Panc1 (cell line): ENCODE data around the gene CYP4F2. TPM values are rescaled to one million over a fixed set of nuclear protein-coding genes. Genes with fewer than 3 reads are reported as not detected.

Experiments used
- ATAC-seq: fragments of 200-7000 bp; cut with Tn5 transposase; 2 replicates; pipeline ENCODE4 v1.9.1; 2020; ENCODE audit warnings: mild to moderate bottlenecking, moderate library complexity
- BruUV-seq: library from RNA; stranded (reverse); fragments of 400-500 nt; replicated peaks from 2 replicates; lab custom pipeline; 2021; lab: Mats Ljungman, UMichigan
- CTCF ChIA-PET: fragments of 300-600 bp; sonication (Branson Sonifier 250); formaldehyde crosslinking; loops from one replicate; lab custom pipeline; 2022; ENCODE audit warnings: antibody characterized with exemption; lab: Charles Lee
- POLR2A ChIA-PET: fragments of 300-600 bp; sonication (Branson Sonifier 250); formaldehyde crosslinking; loops from one replicate; lab custom pipeline; 2022; ENCODE audit warnings: antibody characterized with exemption; lab: Charles Lee
- DNase-seq: peaks from one replicate; pipeline ENCODE4 v3.0.0-alpha.2; 2010; ENCODE audit warnings: low read depth, low spot score
- H3K27ac ChIP-seq: 2 replicates; pipeline ENCODE4 v1.5.1; 2011; ENCODE audit warnings: mild to moderate bottlenecking, low read length, inconsistent platforms
- H3K27me3 ChIP-seq: fragments of 200-500 bp; sonication (Bioruptor generic); 2 replicates; pipeline ENCODE4 v1.6.0; 2014; ENCODE audit warnings: low read length, inconsistent platforms; ENCODE audit not compliant: control insufficient read depth, insufficient read depth
- H3K36me3 ChIP-seq: fragments of 200-500 bp; sonication (Bioruptor generic); 2 replicates; pipeline ENCODE4 v1.5.1; 2014; ENCODE audit warnings: inconsistent platforms, mild to moderate bottlenecking, low read length, moderate library complexity; ENCODE audit not compliant: control insufficient read depth, insufficient read depth
- H3K4me1 ChIP-seq: 2 replicates; pipeline ENCODE4 v1.5.1; 2011; ENCODE audit warnings: inconsistent platforms, mild to moderate bottlenecking, low read length, moderate library complexity; ENCODE audit not compliant: control insufficient read depth, insufficient read depth
- H3K4me3 ChIP-seq, 2 experiments: 2 replicates each; pipeline ENCODE4 v1.5.1; 2011 to 2012; ENCODE audit warnings: low read depth in 2 of 2, low read length in 2 of 2, mild to moderate bottlenecking in 2 of 2, inconsistent platforms in 1 of 2, moderate library complexity in 1 of 2
- H3K9me3 ChIP-seq: fragments of 200-500 bp; sonication (Bioruptor generic); 2 replicates; pipeline ENCODE4 v1.5.1; 2014; ENCODE audit warnings: low read depth, mild to moderate bottlenecking, inconsistent platforms, low read length, moderate library complexity; ENCODE audit not compliant: control insufficient read depth, insufficient read depth
- POLR2AphosphoS5 ChIP-seq: IDR thresholded peaks from 2 replicates; pipeline ENCODE4 v1.6.1; 2012; ENCODE audit warnings: mild to moderate bottlenecking, low read depth, low read length, moderate library complexity
- REST ChIP-seq, 2 experiments: IDR thresholded peaks; 2 replicates each; pipeline ENCODE4 v1.6.1; 2011 to 2012; ENCODE audit warnings: low read depth in 2 of 2, control low read depth in 1 of 2, low read length in 1 of 2, mild to moderate bottlenecking in 1 of 2, moderate library complexity in 1 of 2; ENCODE audit not compliant: insufficient read depth in 1 of 2
- SIN3A ChIP-seq: IDR thresholded peaks from 2 replicates; pipeline ENCODE4 v1.6.1; 2012; ENCODE audit warnings: low read depth, mild to moderate bottlenecking, low read length, moderate library complexity, borderline replicate concordance; ENCODE audit not compliant: insufficient read depth
- TCF7L2 ChIP-seq: IDR thresholded peaks from 2 replicates; pipeline ENCODE4 v1.6.1; 2011; ENCODE audit warnings: mild to moderate bottlenecking, low read depth, low read length, inconsistent platforms
- in situ Hi-C: cut with HindIII; loops from 2 replicates; pipeline ENCODE4 v1.10.0; 2016; ENCODE audit warnings: low sequenced_read_pairs, low pct_unique_long_range_greater_than_20kb
- intact Hi-C: fragments of 100-400 bp; cut with micrococcal nuclease; formaldehyde crosslinking; loops from one replicate; pipeline ENCODE4 v1.10.0; 2022; ENCODE audit not compliant: unreplicated experiment
- total RNA-seq: library from RNA; stranded (reverse); gene quantifications from one replicate; pipeline ENCODE4 v1.2.1, GENCODE V29; 2021; ENCODE audit not compliant: unreplicated experiment
- TF ChIP-seq, protein P1 (sequence below): fragments of 450-650 bp; IDR thresholded peaks from 2 replicates; pipeline ENCODE4 v1.5.1; 2017; ENCODE audit warnings: mild to moderate bottlenecking

Gene CYP4F2
- total RNA-seq, 1 experiment from 2014 or later: 0.21 TPM

DNA sequence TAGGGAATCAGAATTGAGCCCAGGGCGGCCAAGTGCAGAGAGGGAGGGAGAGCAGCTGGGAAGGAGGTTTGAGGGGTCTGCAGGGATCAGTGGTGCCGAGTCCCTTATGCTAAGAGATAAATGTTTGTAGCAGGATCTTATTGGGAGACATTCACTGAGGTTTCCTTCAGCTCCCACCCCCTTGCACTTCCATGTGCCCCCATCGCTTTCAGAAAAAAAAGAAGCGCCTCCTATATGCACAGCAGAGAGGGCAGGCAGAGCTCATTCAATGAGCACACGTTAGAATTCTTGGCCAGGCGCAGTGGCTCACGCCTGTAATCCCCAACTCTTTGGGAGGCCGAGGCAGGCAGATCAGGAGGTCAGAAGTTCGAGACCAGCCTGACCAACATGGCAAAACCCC lies 28.0 kb downstream of the CYP4F2 start:
- Histone ChIP-seq H3K9me3 (no peaks in the 10 kb centered on the region), H3K27ac (no peak overlapping the region), H3K27me3 (no peaks in the 10 kb centered on the region; the same call in 1 of the 2 replicates), H3K4me1 (no peaks in the 10 kb centered on the region), H3K36me3 (no peaks in the 10 kb centered on the region), H3K4me3 (no peak overlapping the region)
- ChIA-PET CTCF (interaction anchor here (0.6 to 0.7 kb wide), 2 partner anchors 316 to 992 kb away, joined by 3 to 5 read pairs; no protein-coding TSS in a partner anchor), POLR2A (no interaction called here)
- DNase-seq: no peak
- intact Hi-C loops: no loop called here
- ATAC-seq: no peak
- TF ChIP-seq REST (IDR thresholded peaks at IDR 0.05; ENCODE audit: insufficient read depth in 1 of 2, low read depth in 2 of 2, low read length in 1 of 2): no peak
- no peak for TF ChIP-seq SIN3A
- TF ChIP-seq TCF7L2: no peak
- no peak for TF ChIP-seq POLR2AphosphoS5
- TF ChIP-seq, protein P1, sequence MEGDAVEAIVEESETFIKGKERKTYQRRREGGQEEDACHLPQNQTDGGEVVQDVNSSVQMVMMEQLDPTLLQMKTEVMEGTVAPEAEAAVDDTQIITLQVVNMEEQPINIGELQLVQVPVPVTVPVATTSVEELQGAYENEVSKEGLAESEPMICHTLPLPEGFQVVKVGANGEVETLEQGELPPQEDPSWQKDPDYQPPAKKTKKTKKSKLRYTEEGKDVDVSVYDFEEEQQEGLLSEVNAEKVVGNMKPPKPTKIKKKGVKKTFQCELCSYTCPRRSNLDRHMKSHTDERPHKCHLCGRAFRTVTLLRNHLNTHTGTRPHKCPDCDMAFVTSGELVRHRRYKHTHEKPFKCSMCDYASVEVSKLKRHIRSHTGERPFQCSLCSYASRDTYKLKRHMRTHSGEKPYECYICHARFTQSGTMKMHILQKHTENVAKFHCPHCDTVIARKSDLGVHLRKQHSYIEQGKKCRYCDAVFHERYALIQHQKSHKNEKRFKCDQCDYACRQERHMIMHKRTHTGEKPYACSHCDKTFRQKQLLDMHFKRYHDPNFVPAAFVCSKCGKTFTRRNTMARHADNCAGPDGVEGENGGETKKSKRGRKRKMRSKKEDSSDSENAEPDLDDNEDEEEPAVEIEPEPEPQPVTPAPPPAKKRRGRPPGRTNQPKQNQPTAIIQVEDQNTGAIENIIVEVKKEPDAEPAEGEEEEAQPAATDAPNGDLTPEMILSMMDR: no peak
- BruUV-seq: no TSS peak
- in situ Hi-C loops: no loop called here

- intact Hi-C loops (no loop called here), in situ Hi-C loops (no loop called here)
- Histone ChIP-seq H3K4me3 (no peak overlapping the region), H3K27ac (no peak overlapping the region), H3K4me1 (no peaks in the 10 kb centered on the region), H3K27me3 (no peaks in the 10 kb centered on the region; the same call in 1 of the 2 replicates), H3K36me3 (no peaks in the 10 kb centered on the region), H3K9me3 (no peaks in the 10 kb centered on the region)
- ChIA-PET POLR2A (no interaction called here), CTCF (interaction anchor here (0.5 to 0.6 kb wide), 2 partner anchors 317 to 628 kb away, joined by 3 to 5 read pairs; no protein-coding TSS in a partner anchor)
- DNase-seq (peak; percentile 2), ATAC-seq (peak; percentile 92)
- TF ChIP-seq SIN3A: no peak
- TF ChIP-seq, protein P1: peak; percentile 81
- BruUV-seq: no TSS peak
Measured at GRCh38 chr19:15869109-15869555, 28.7 kb downstream of the CYP4F2 start.
